GM12878 (cell line): ENCODE measurements around the gene TTLL7. TPM values are rescaled to one million over a fixed set of nuclear protein-coding genes. Genes with fewer than 3 reads are reported as not detected.

Experiments used
- ATAC-seq: fragments of 200-7000 bp; cut with Tn5 transposase; 3 replicates; pipeline ENCODE4 v1.9.1; 2020; ENCODE audit warnings: mild to moderate bottlenecking, moderate library complexity
- BruUV-seq: library from RNA; stranded (reverse); fragments of 400-500 nt; replicated peaks from 2 replicates; lab custom pipeline; 2021; lab: Mats Ljungman, UMichigan
- CTCF ChIA-PET: fragments of 300-600 bp; sonication (Branson Sonifier 250); formaldehyde crosslinking; extraction: SDS; loops from one replicate; lab custom pipeline; 2021; ENCODE audit warnings: inconsistent platforms; lab: Yijun Ruan, JAX
- POLR2A ChIA-PET: fragments of 350-600 bp; formaldehyde crosslinking; extraction: SDS; loops from one replicate; lab custom pipeline; 2021; ENCODE audit warnings: inconsistent platforms; lab: Charles Lee
- RAD21 ChIA-PET: fragments of 300-600 bp; sonication (Branson Sonifier 250); formaldehyde crosslinking; loops from one replicate; lab custom pipeline; 2023; ENCODE audit warnings: antibody characterized with exemption; ENCODE audit not compliant: unreplicated experiment; lab: Charles Lee
- SMC1A ChIA-PET: fragments of 300-600 bp; sonication (Branson Sonifier 250); formaldehyde crosslinking; loops from one replicate; lab custom pipeline; 2023; ENCODE audit not compliant: unreplicated experiment, uncharacterized antibody; lab: Charles Lee
- DNase-seq: peaks from one replicate; pipeline ENCODE4 v3.0.0-alpha.2; 2011; ENCODE audit warnings: low read depth, low spot score
- FAIRE-seq: peaks from 3 replicates; lab custom pipeline; 2011; peaks lifted over from hg19 to GRCh38; lab: Jason Lieb, UNC
- H2AFZ ChIP-seq: 2 replicates; pipeline ENCODE4 v1.6.0; 2011; ENCODE audit warnings: low read depth, low read length, control low read depth; ENCODE audit not compliant: control insufficient read depth
- H3K27ac ChIP-seq: 2 replicates; pipeline ENCODE4 v1.5.1; 2011; ENCODE audit warnings: control low read depth; ENCODE audit not compliant: control insufficient read depth, insufficient read depth
- H3K27me3 ChIP-seq, 2 experiments: replicated peaks in 1 of 2; 2 replicates each; pipeline versions ENCODE4 v1.6.0 to v1.6.1; 2011; ENCODE audit warnings: low read length in 1 of 2; ENCODE audit not compliant: control insufficient read depth in 2 of 2, insufficient read depth in 2 of 2
- H3K36me3 ChIP-seq, 2 experiments: 2 replicates each; pipeline ENCODE4 v1.5.1; 2011; ENCODE audit warnings: low read length in 1 of 2; ENCODE audit not compliant: control insufficient read depth in 2 of 2, insufficient read depth in 2 of 2
- H3K4me1 ChIP-seq: 2 replicates; pipeline ENCODE4 v1.6.1; 2011; ENCODE audit warnings: mild to moderate bottlenecking, low read length, moderate library complexity, mixed read lengths; ENCODE audit not compliant: control insufficient read depth, insufficient read depth
- H3K4me2 ChIP-seq: 2 replicates; pipeline ENCODE4 v1.6.0; 2011; ENCODE audit warnings: control low read depth; ENCODE audit not compliant: control insufficient read depth, insufficient read depth
- H3K4me3 ChIP-seq: fragments of 200-600 bp; sonication (generic); 2 replicates; pipeline ENCODE4 v1.5.1; 2016
- H3K79me2 ChIP-seq: 2 replicates; pipeline ENCODE4 v1.6.0; 2011; ENCODE audit warnings: low read length; ENCODE audit not compliant: control insufficient read depth, insufficient read depth
- H3K9ac ChIP-seq: 2 replicates; pipeline ENCODE4 v1.8.0; 2011; ENCODE audit warnings: low read length, control low read depth, mixed read lengths; ENCODE audit not compliant: control insufficient read depth, insufficient read depth
- H3K9me3 ChIP-seq: replicated peaks from 3 replicates; pipeline ENCODE4 v1.5.1; 2011; ENCODE audit warnings: mild to moderate bottlenecking, low read length; ENCODE audit not compliant: control insufficient read depth, insufficient read depth
- H4K20me1 ChIP-seq: 2 replicates; pipeline ENCODE4 v1.6.0; 2011; ENCODE audit not compliant: control insufficient read depth, insufficient read depth
- ASH2L ChIP-seq: fragments of 300-600, 200-600 bp; sonication (generic); IDR thresholded peaks from 2 replicates; pipeline ENCODE4 v1.6.1; 2017; ENCODE audit warnings: low read depth, mild to moderate bottlenecking, borderline replicate concordance
- BHLHE40 ChIP-seq, 2 experiments: fragments of 450-650 bp in 1 of 2; IDR thresholded peaks; 2 replicates each; pipeline ENCODE4 v1.6.1; 2011 to 2017; ENCODE audit warnings: low read depth in 2 of 2, borderline replicate concordance in 1 of 2, improper control_type of control experiment in 1 of 2, low read length in 1 of 2, mild to moderate bottlenecking in 1 of 2
- CBX5 ChIP-seq: sonication (generic); IDR thresholded peaks from 2 replicates; pipeline ENCODE4 v1.6.1; 2016; ENCODE audit warnings: low read depth, moderate library complexity, mild to moderate bottlenecking, inconsistent platforms
- EED ChIP-seq: sonication (generic); IDR thresholded peaks from 2 replicates; pipeline ENCODE4 v1.6.1; 2016; ENCODE audit warnings: antibody characterized with exemption, low read depth
- FOXM1 ChIP-seq: IDR thresholded peaks from 2 replicates; pipeline ENCODE4 v1.6.1; 2012; ENCODE audit warnings: low read depth, mild to moderate bottlenecking, inconsistent platforms, low read length, moderate library complexity
- SMAD1 ChIP-seq: fragments of 450-650 bp; IDR thresholded peaks from 2 replicates; pipeline ENCODE4 v1.6.1; 2018; ENCODE audit warnings: mild to moderate bottlenecking, low read depth; ENCODE audit not compliant: partially characterized antibody
- SMC3 ChIP-seq: IDR thresholded peaks from 2 replicates; pipeline ENCODE4 v1.6.1; 2011; ENCODE audit warnings: low read length, improper control_type of control experiment, borderline replicate concordance
- TCF3 ChIP-seq: IDR thresholded peaks from 2 replicates; pipeline ENCODE4 v1.6.1; 2012; ENCODE audit warnings: low read depth, mild to moderate bottlenecking, low read length, borderline replicate concordance; ENCODE audit not compliant: insufficient read depth
- YY1 ChIP-seq: IDR thresholded peaks from 2 replicates; pipeline ENCODE4 v1.6.1; 2011; ENCODE audit warnings: low read depth, mild to moderate bottlenecking, low read length
- WGBS: methylation state at CpG from one replicate; pipeline ENCODE4 v1.1.6; 2016; ENCODE audit warnings: low lambda C conversion rate; ENCODE audit not compliant: insufficient replicate concordance, insufficient coverage; ENCODE audit errors: missing lambda C conversion rate; 5-methylcytosine and 5-hydroxymethylcytosine counted together
- in situ Hi-C: fragments of 300-500 bp; cut with MboI; formaldehyde crosslinking; loops from 9 replicates; pipeline ENCODE4 v1.14.3; 2018; ENCODE audit warnings: mixed read lengths
- intact Hi-C: fragments of 100-400 bp; cut with micrococcal nuclease; formaldehyde crosslinking; loops from one replicate; pipeline ENCODE4 v1.14.2; 2022; ENCODE audit not compliant: unreplicated experiment
- polyA plus RNA-seq, 11 experiments: library from polyadenylated mRNA; depleted of rRNA in 4 of 11; unstranded in 6 of 11; stranded (reverse) in 5 of 11; fragments of >200 nt; fragmentation: Nextera tagmentation in 4 of 11; fragmentation: Illumina TruSeq in 1 of 11; extraction: Ambion mirVana in 4 of 11; extraction: Trizol in 1 of 11; gene quantifications; 1 replicate in 1 of 11; 2 replicates in 10 of 11; pipeline versions ENCODE4 v1.2.1 to v1.2.3, GENCODE V29; 2011 to 2016; ENCODE audit warnings: inconsistent platforms in 2 of 11, missing spikeins in 2 of 11, low read depth in 1 of 11
- total RNA-seq, 4 experiments: library from RNA; depleted of rRNA in 3 of 4; stranded (reverse); fragments of >200 nt in 3 of 4; fragmentation: Illumina TruSeq in 1 of 4; extraction: Trizol in 1 of 4; gene quantifications; 2 replicates each; pipeline versions ENCODE4 v1.2.1 to v1.2.3, GENCODE V29; 2013 to 2021
- TF ChIP-seq, protein P1 (sequence below): IDR thresholded peaks from 2 replicates; pipeline ENCODE4 v1.6.1; 2012; ENCODE audit warnings: improper control_type of control experiment, low read depth, low read length; ENCODE audit not compliant: insufficient replicate concordance
- TF ChIP-seq, protein P2 (sequence below): fragments of 450-650 bp; formaldehyde crosslinking; IDR thresholded peaks from 2 replicates; pipeline ENCODE4 v1.5.0; 2022; ENCODE audit warnings: mild to moderate bottlenecking, missing genetic modification characterization

The TTLL7 gene
- total and polyA plus RNA-seq, 10 of the 15 experiments (the other 5 are each of a cell fraction or from before 2014, with no cell fraction given), result 0.03 to 1.4 (median 0.61) TPM

DNA sequence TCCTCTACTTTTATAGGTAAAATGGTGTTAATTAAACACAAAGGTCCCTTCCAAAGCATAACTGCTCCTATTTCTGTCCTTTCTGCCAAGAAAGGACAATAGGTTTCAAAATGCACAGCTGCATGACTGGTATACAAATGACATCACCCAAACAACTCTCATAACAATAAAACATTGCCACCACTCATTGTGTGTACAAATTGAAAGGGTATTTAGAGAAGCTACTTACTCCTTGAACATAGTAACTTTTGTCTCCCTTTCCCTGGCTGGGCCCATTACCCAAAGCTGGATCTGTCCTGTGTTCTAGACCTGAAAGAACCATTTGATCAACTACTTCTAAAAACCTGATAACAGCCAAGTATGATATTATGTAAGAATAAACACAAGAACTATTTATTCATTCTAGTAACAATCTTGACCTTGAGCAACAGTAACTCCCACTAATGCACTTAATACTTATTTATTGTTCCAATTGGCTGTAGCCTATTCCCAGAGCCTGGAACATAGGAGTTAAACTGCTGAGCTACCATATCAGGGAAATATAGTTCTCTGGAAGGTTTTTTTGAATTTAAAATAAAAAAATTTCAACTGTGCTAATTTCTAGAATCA lies 38.2 kb downstream of the TTLL7 start (continued):
- TF ChIP-seq ASH2L, result no peak
- TF ChIP-seq CBX5, result no peak
- TF ChIP-seq BHLHE40 (IDR thresholded peaks at IDR 0.05; ENCODE audit: borderline replicate concordance in 1 of 2, low read depth in 2 of 2, low read length in 1 of 2), result no peak

DNA sequence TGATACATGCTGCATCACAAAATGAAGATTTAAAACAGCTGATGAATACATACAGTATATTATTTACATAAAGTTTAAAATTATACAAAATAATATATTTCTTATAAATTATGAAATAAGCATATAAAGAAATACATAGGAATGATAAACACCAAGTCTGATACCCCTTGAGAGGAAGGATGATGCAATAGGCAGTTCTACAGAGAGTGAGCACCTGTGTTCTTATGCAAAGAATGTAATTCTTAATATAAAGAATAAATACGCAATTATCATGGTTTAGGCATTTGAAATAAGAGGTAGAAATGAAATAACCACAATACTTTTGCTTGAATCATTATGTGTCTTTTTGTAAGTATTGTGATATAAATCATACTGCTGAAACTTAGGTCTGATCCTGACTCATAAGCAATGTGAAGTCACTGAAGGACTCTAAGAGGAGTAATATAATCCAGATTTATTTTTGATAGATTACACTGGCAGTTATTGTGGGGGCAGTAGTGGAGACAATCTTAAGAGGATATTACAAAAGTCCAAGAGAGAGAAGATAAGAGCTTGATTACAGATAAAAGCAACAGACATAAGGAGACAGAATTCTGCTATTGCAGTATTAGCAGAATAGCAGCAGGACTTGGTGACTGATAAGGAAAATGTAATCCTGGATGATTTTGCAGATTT lies 39.0 kb downstream of the TTLL7 start:
- ChIA-PET RAD21 (no interaction called here), POLR2A (no interaction called here)
- Histone ChIP-seq H3K4me2 (no peak overlapping the region), H4K20me1 (no peaks in the 10 kb centered on the region), H3K9me3 (no peaks in the 10 kb centered on the region), H3K79me2 (no peaks in the 10 kb centered on the region), H3K4me3 (no peak overlapping the region), H3K27me3 (no peaks in the 10 kb centered on the region)
- DNase-seq (no peak), ATAC-seq (no peak)
- BruUV-seq, result no TSS peak
- in situ Hi-C loops, result no loop called here
- 96% methylated on average over 1 of the region's 1 CpG for WGBS
- no peak for TF ChIP-seq TCF3
- TF ChIP-seq SMAD1, result no peak
- TF ChIP-seq YY1, result no peak
- no peak for TF ChIP-seq FOXM1
- TF ChIP-seq SMC3, result no peak
- TF ChIP-seq EED, result no peak
- TF ChIP-seq, protein P1, sequence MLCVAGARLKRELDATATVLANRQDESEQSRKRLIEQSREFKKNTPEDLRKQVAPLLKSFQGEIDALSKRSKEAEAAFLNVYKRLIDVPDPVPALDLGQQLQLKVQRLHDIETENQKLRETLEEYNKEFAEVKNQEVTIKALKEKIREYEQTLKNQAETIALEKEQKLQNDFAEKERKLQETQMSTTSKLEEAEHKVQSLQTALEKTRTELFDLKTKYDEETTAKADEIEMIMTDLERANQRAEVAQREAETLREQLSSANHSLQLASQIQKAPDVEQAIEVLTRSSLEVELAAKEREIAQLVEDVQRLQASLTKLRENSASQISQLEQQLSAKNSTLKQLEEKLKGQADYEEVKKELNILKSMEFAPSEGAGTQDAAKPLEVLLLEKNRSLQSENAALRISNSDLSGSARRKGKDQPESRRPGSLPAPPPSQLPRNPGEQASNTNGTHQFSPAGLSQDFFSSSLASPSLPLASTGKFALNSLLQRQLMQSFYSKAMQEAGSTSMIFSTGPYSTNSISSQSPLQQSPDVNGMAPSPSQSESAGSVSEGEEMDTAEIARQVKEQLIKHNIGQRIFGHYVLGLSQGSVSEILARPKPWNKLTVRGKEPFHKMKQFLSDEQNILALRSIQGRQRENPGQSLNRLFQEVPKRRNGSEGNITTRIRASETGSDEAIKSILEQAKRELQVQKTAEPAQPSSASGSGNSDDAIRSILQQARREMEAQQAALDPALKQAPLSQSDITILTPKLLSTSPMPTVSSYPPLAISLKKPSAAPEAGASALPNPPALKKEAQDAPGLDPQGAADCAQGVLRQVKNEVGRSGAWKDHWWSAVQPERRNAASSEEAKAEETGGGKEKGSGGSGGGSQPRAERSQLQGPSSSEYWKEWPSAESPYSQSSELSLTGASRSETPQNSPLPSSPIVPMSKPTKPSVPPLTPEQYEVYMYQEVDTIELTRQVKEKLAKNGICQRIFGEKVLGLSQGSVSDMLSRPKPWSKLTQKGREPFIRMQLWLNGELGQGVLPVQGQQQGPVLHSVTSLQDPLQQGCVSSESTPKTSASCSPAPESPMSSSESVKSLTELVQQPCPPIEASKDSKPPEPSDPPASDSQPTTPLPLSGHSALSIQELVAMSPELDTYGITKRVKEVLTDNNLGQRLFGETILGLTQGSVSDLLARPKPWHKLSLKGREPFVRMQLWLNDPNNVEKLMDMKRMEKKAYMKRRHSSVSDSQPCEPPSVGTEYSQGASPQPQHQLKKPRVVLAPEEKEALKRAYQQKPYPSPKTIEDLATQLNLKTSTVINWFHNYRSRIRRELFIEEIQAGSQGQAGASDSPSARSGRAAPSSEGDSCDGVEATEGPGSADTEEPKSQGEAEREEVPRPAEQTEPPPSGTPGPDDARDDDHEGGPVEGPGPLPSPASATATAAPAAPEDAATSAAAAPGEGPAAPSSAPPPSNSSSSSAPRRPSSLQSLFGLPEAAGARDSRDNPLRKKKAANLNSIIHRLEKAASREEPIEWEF, result no peak
- TF ChIP-seq, protein P2, sequence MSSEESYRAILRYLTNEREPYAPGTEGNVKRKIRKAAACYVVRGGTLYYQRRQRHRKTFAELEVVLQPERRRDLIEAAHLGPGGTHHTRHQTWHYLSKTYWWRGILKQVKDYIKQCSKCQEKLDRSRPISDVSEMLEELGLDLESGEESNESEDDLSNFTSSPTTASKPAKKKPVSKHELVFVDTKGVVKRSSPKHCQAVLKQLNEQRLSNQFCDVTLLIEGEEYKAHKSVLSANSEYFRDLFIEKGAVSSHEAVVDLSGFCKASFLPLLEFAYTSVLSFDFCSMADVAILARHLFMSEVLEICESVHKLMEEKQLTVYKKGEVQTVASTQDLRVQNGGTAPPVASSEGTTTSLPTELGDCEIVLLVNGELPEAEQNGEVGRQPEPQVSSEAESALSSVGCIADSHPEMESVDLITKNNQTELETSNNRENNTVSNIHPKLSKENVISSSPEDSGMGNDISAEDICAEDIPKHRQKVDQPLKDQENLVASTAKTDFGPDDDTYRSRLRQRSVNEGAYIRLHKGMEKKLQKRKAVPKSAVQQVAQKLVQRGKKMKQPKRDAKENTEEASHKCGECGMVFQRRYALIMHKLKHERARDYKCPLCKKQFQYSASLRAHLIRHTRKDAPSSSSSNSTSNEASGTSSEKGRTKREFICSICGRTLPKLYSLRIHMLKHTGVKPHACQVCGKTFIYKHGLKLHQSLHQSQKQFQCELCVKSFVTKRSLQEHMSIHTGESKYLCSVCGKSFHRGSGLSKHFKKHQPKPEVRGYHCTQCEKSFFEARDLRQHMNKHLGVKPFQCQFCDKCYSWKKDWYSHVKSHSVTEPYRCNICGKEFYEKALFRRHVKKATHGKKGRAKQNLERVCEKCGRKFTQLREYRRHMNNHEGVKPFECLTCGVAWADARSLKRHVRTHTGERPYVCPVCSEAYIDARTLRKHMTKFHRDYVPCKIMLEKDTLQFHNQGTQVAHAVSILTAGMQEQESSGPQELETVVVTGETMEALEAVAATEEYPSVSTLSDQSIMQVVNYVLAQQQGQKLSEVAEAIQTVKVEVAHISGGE, result no peak
- TF ChIP-seq, all 136 proteins: peak for 0
- Histone ChIP-seq H3K27ac (no peak overlapping the region), H3K36me3 (no peaks in the 10 kb centered on the region), H3K9ac (no peak overlapping the region), H2AFZ (no peak overlapping the region), H3K4me1 (no peaks in the 10 kb centered on the region)
- SMC1A ChIA-PET, result interaction anchor here (1.3 kb wide), 1 partner anchor 20 kb away, joined by 5 read pairs; no protein-coding TSS in a partner anchor
- CTCF ChIA-PET, result interaction anchor here (1.0 kb wide), 1 partner anchor 9 kb away, joined by 3 read pairs; no protein-coding TSS in a partner anchor
- no peak for FAIRE-seq
- intact Hi-C loops, result no loop called here
